IMR-90 (cell line): Measurements from ENCODE around the gene AQP7. TPM values are rescaled to one million over a fixed set of nuclear protein-coding genes. Genes with fewer than 3 reads are reported as not detected.

Source experiments
- ATAC-seq: fragments of 200-7000 bp; cut with Tn5 transposase; 2 replicates; pipeline ENCODE4 v1.9.1; 2020; ENCODE audit warnings: low read depth, mild to moderate bottlenecking, moderate library complexity
- BruUV-seq: library from RNA; stranded (reverse); fragments of 400-500 nt; replicated peaks from 2 replicates; lab custom pipeline; 2021; lab: Mats Ljungman, UMichigan
- CTCF ChIA-PET: fragments of 300-600 bp; formaldehyde crosslinking; extraction: SDS; loops from one replicate; lab custom pipeline; 2021; ENCODE audit warnings: antibody characterized with exemption; lab: Yijun Ruan, JAX
- POLR2A ChIA-PET: fragments of 300-600 bp; sonication (Branson Sonifier 250); formaldehyde crosslinking; loops from one replicate; lab custom pipeline; 2022; ENCODE audit warnings: antibody characterized with exemption; ENCODE audit not compliant: unreplicated experiment; lab: Charles Lee
- DNase-seq: peaks from one replicate; pipeline ENCODE4 v3.0.0; 2013
- H2AFZ ChIP-seq: replicated peaks from 2 replicates; pipeline ENCODE3; 2013; ENCODE audit warnings: low read length, mild to moderate bottlenecking; ENCODE audit not compliant: poor library complexity
- H2AK5ac ChIP-seq: 2 replicates; pipeline ENCODE4 v1.6.1; 2013; ENCODE audit warnings: low read depth, low read length, inconsistent platforms
- H2AK9ac ChIP-seq: replicated peaks from 2 replicates; pipeline ENCODE3; 2013; ENCODE audit warnings: mild to moderate bottlenecking, low read depth, low read length, moderate library complexity; ENCODE audit not compliant: poor library complexity
- H2BK120ac ChIP-seq: 2 replicates; pipeline ENCODE4 v1.6.1; 2013; ENCODE audit warnings: low read depth, low read length, inconsistent platforms
- H2BK15ac ChIP-seq: 3 replicates; pipeline ENCODE4 v1.6.1; 2013; ENCODE audit warnings: low read depth, low read length, inconsistent platforms
- H2BK20ac ChIP-seq: 2 replicates; pipeline ENCODE4 v1.6.1; 2013; ENCODE audit warnings: low read depth, mild to moderate bottlenecking, inconsistent platforms, low read length, moderate library complexity
- H2BK5ac ChIP-seq: 2 replicates; pipeline ENCODE4 v1.6.1; 2013; ENCODE audit warnings: mild to moderate bottlenecking, low read depth, low read length, inconsistent platforms; ENCODE audit not compliant: poor library complexity, severe bottlenecking
- H3K14ac ChIP-seq: replicated peaks from 2 replicates; pipeline ENCODE4 v1.6.1; 2013; ENCODE audit warnings: low read depth, low read length, inconsistent platforms
- H3K18ac ChIP-seq: 2 replicates; pipeline ENCODE4 v1.6.1; 2013; ENCODE audit warnings: low read depth, low read length, control low read depth
- H3K23ac ChIP-seq: 2 replicates; pipeline ENCODE4 v1.6.1; 2013; ENCODE audit warnings: low read depth, low read length, inconsistent platforms
- H3K27ac ChIP-seq: 2 replicates; pipeline ENCODE4 v1.5.1; 2013; ENCODE audit warnings: mild to moderate bottlenecking, control low read depth, low read length; ENCODE audit not compliant: insufficient read depth
- H3K27me3 ChIP-seq: 2 replicates; pipeline ENCODE4 v1.6.1; 2013; ENCODE audit warnings: low read length; ENCODE audit not compliant: control insufficient read depth, insufficient read depth
- H3K36me3 ChIP-seq: 2 replicates; pipeline ENCODE4 v1.6.1; 2013; ENCODE audit warnings: low read length, mixed read lengths; ENCODE audit not compliant: control insufficient read depth, insufficient read depth
- H3K4ac ChIP-seq: 2 replicates; pipeline ENCODE4 v1.6.1; 2013; ENCODE audit warnings: low read depth, low read length, inconsistent platforms
- H3K4me1 ChIP-seq: 2 replicates; pipeline ENCODE4 v1.6.1; 2013; ENCODE audit warnings: low read length, mixed read lengths; ENCODE audit not compliant: control insufficient read depth, insufficient read depth
- H3K4me2 ChIP-seq: 2 replicates; pipeline ENCODE4 v1.6.1; 2013; ENCODE audit warnings: low read depth, mild to moderate bottlenecking, control low read depth, low read length, moderate library complexity
- H3K4me3 ChIP-seq: 2 replicates; pipeline ENCODE4 v1.5.1; 2013; ENCODE audit warnings: low read depth, mild to moderate bottlenecking, control low read depth, low read length, moderate library complexity; ENCODE audit not compliant: insufficient read depth
- H3K56ac ChIP-seq: 2 replicates; pipeline ENCODE4 v1.6.1; 2013; ENCODE audit warnings: low read length, inconsistent platforms; ENCODE audit not compliant: insufficient read depth; ENCODE audit errors: extremely low read depth
- H3K79me1 ChIP-seq, 2 experiments: 2 replicates each; pipeline ENCODE4 v1.6.1; 2013; ENCODE audit warnings: low read length in 2 of 2, inconsistent platforms in 1 of 2, low read depth in 1 of 2
- H3K9ac ChIP-seq: 2 replicates; pipeline ENCODE4 v1.6.1; 2013; ENCODE audit warnings: low read depth, low read length, control low read depth
- H3K9me1 ChIP-seq: 2 replicates; pipeline ENCODE4 v1.6.1; 2013; ENCODE audit warnings: low read length, inconsistent platforms; ENCODE audit not compliant: insufficient read depth
- H3K9me3 ChIP-seq: 2 replicates; pipeline ENCODE4 v1.6.1; 2013; ENCODE audit warnings: low read length; ENCODE audit not compliant: control insufficient read depth, insufficient read depth
- H4K20me1 ChIP-seq: 2 replicates; pipeline ENCODE4 v1.6.1; 2013; ENCODE audit warnings: low read length, inconsistent platforms; ENCODE audit not compliant: insufficient read depth
- H4K5ac ChIP-seq: 2 replicates; pipeline ENCODE4 v1.6.1; 2013; ENCODE audit warnings: mild to moderate bottlenecking, low read depth, low read length, control low read depth
- H4K8ac ChIP-seq, 2 experiments: 2 replicates each; pipeline ENCODE4 v1.6.1; 2013; ENCODE audit warnings: low read depth in 2 of 2, low read length in 2 of 2, control low read depth in 1 of 2, inconsistent platforms in 1 of 2
- H4K91ac ChIP-seq: 2 replicates; pipeline ENCODE4 v1.6.1; 2013; ENCODE audit warnings: low read depth, low read length, inconsistent platforms; ENCODE audit not compliant: insufficient read depth
- BHLHE40 ChIP-seq: fragments of 150-350 bp; IDR thresholded peaks from 2 replicates; pipeline ENCODE4 v1.6.1; 2016; ENCODE audit warnings: mild to moderate bottlenecking, low read depth, low read length
- CEBPB ChIP-seq: IDR thresholded peaks from 2 replicates; pipeline ENCODE4 v1.6.1; 2012; ENCODE audit warnings: low read depth, low read length, improper control_type of control experiment
- NFE2L2 ChIP-seq: fragments of 150-350 bp; IDR thresholded peaks from 2 replicates; pipeline ENCODE4 v1.6.1; 2016; ENCODE audit warnings: low read depth, mild to moderate bottlenecking, low read length
- RCOR1 ChIP-seq: IDR thresholded peaks from 2 replicates; pipeline ENCODE4 v1.6.1; 2012; ENCODE audit warnings: mild to moderate bottlenecking, low read length, improper control_type of control experiment; ENCODE audit not compliant: insufficient replicate concordance
- RFX5 ChIP-seq: IDR thresholded peaks from 2 replicates; pipeline ENCODE4 v1.8.0; 2012; ENCODE audit warnings: low read depth, mild to moderate bottlenecking, low read length, moderate library complexity
- WGBS, 2 experiments: methylation state at CpG; one replicate each; pipeline versions ENCODE4 v1.1.5 to v1.1.7; 2013; ENCODE audit warnings: missing lambda C conversion rate in 2 of 2; ENCODE audit not compliant: insufficient read length in 1 of 2; ENCODE audit errors: extremely low coverage in 2 of 2; 5-methylcytosine and 5-hydroxymethylcytosine counted together
- dilution Hi-C: fragments of 300-500 bp; cut with HindIII; formaldehyde crosslinking; loops from one replicate; pipeline ENCODE4 v1.14.3; 2018; ENCODE audit warnings: low sequenced_read_pairs; ENCODE audit not compliant: unreplicated experiment
- in situ Hi-C: fragments of 300-500 bp; cut with MboI; formaldehyde crosslinking; loops from 3 replicates; pipeline ENCODE4 v1.14.3; 2019; ENCODE audit warnings: low sequenced_read_pairs, inconsistent platforms, mixed read lengths
- intact Hi-C: fragments of 100-400 bp; cut with micrococcal nuclease; formaldehyde crosslinking; loops from 2 replicates; pipeline ENCODE4 v1.10.0; 2022
- polyA plus RNA-seq, 3 experiments: library from polyadenylated mRNA; depleted of rRNA; stranded (reverse); fragments of >200 nt; gene quantifications; 2 replicates each; pipeline ENCODE4 v1.2.3, GENCODE V29; 2012; ENCODE audit warnings: low replicate concordance in 1 of 3
- total RNA-seq: library from RNA; depleted of rRNA; stranded (reverse); fragments of >200 nt; gene quantifications from 2 replicates; pipeline ENCODE4 v1.2.3, GENCODE V29; 2012
- TF ChIP-seq, protein P1 (sequence below): fragments of 150-350 bp; IDR thresholded peaks from 2 replicates; pipeline ENCODE4 v1.6.1; 2017; ENCODE audit warnings: mild to moderate bottlenecking, antibody characterized with exemption, low read length, low read depth
- TF ChIP-seq, protein P2 (sequence below): conservative IDR thresholded peaks from 2 replicates; pipeline ENCODE4 v1.5.1; 2012; ENCODE audit warnings: mild to moderate bottlenecking, low read depth, low read length, improper control_type of control experiment
- TF ChIP-seq, protein P3 (sequence below): fragments of 150-350 bp; IDR thresholded peaks from 2 replicates; pipeline ENCODE4 v1.6.1; 2016; ENCODE audit warnings: low read depth, mild to moderate bottlenecking, low read length, moderate library complexity, borderline replicate concordance

Gene AQP7
- total and polyA plus RNA-seq, 2 of the 4 experiments (the other 2 are of a cell fraction): 0.07 TPM; not detected in 1

DNA sequence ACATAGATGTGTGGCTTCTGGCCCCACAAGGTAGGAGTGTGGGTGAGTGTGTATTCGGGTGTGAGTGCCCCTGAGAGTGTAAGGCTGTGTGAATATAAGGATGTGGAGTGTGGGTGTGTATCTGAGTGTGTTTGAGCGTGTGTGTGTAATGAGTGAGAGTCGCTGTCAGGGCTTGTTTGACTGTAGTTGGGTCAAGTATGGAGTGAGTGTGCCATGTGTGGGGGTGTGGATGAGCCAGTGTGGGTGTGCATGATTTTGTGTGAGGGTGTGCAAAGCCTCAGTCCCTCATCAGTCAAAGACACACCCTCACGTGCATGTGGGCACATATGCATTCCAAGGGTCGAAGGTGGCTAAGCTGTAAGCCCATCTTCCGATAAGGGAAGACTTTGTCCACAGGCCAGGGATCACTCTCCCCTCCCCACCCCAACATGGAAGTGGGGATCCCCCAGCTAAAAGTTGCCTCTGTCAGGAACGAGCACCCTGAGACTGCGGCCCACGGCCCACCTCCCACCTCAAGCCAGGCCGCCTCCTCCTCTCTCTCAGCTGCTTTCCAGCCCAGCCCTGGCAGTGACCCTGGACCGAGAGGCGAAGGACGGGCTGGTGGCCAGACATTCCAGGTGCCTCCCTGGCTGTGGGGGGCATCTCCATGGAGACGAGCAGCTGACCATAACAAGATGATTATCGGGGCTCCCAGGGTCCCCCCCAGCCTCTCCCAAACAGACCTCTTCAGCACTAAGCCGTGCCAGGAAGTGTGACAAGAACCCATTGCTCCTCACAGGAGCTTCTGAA is 32.1 kb upstream of the AQP7 start:
- in situ Hi-C loops: no loop called here

More for the DNA sequence above, 32.1 kb upstream of the AQP7 start:
- peaks cover 6% of the 10 kb centered on the region; the same call in 1 of the 2 replicates for H3K9me1 ChIP-seq
- no peak overlapping the region for H3K23ac ChIP-seq
- H2AK5ac ChIP-seq: no peak overlapping the region
- no peak overlapping the region for H4K91ac ChIP-seq
- no TSS peak for BruUV-seq
- WGBS, 2 experiments: 79% methylated on average over 7 of the region's 16 CpGs; no CpG with 5 or more reads in 1 of the 2 experiments
- H3K4me3 ChIP-seq: no peak overlapping the region
- no peak for DNase-seq
- H4K8ac ChIP-seq: no peak overlapping the region
- H4K5ac ChIP-seq: no peak overlapping the region
- no peak overlapping the region for H2BK5ac ChIP-seq
- dilution Hi-C loops (no loop called here), intact Hi-C loops (no loop called here)
- no peaks in the 10 kb centered on the region for H4K20me1 ChIP-seq
- peaks cover 27% of the 10 kb centered on the region for H3K27me3 ChIP-seq
- H2BK15ac ChIP-seq: no peak overlapping the region
- POLR2A ChIA-PET: no interaction called here
- no peak for ATAC-seq
- no peak overlapping the region for H3K56ac ChIP-seq
- no peak overlapping the region for H3K14ac ChIP-seq
- H2BK20ac ChIP-seq: no peak overlapping the region
- no peaks in the 10 kb centered on the region for H3K79me1 ChIP-seq
- H3K27ac ChIP-seq: no peak overlapping the region
- no peaks in the 10 kb centered on the region for H3K9me3 ChIP-seq
- CTCF ChIA-PET: no interaction called here
- TF ChIP-seq NFE2L2: no peak
- TF ChIP-seq, protein P1, sequence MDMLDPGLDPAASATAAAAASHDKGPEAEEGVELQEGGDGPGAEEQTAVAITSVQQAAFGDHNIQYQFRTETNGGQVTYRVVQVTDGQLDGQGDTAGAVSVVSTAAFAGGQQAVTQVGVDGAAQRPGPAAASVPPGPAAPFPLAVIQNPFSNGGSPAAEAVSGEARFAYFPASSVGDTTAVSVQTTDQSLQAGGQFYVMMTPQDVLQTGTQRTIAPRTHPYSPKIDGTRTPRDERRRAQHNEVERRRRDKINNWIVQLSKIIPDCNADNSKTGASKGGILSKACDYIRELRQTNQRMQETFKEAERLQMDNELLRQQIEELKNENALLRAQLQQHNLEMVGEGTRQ: no peak
- TF ChIP-seq, protein P2, sequence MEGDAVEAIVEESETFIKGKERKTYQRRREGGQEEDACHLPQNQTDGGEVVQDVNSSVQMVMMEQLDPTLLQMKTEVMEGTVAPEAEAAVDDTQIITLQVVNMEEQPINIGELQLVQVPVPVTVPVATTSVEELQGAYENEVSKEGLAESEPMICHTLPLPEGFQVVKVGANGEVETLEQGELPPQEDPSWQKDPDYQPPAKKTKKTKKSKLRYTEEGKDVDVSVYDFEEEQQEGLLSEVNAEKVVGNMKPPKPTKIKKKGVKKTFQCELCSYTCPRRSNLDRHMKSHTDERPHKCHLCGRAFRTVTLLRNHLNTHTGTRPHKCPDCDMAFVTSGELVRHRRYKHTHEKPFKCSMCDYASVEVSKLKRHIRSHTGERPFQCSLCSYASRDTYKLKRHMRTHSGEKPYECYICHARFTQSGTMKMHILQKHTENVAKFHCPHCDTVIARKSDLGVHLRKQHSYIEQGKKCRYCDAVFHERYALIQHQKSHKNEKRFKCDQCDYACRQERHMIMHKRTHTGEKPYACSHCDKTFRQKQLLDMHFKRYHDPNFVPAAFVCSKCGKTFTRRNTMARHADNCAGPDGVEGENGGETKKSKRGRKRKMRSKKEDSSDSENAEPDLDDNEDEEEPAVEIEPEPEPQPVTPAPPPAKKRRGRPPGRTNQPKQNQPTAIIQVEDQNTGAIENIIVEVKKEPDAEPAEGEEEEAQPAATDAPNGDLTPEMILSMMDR: no peak
- TF ChIP-seq, protein P3, sequence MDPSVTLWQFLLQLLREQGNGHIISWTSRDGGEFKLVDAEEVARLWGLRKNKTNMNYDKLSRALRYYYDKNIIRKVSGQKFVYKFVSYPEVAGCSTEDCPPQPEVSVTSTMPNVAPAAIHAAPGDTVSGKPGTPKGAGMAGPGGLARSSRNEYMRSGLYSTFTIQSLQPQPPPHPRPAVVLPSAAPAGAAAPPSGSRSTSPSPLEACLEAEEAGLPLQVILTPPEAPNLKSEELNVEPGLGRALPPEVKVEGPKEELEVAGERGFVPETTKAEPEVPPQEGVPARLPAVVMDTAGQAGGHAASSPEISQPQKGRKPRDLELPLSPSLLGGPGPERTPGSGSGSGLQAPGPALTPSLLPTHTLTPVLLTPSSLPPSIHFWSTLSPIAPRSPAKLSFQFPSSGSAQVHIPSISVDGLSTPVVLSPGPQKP: no peak
- no peak for TF ChIP-seq CEBPB
- no peak for TF ChIP-seq RFX5
- no peak for TF ChIP-seq RCOR1
- peak; percentile 69 for TF ChIP-seq BHLHE40
- H2AK9ac ChIP-seq: no peak overlapping the region
- H3K4me1 ChIP-seq: 0 out of 2 replicates have a peak, but pooled peaks cover 1% of the 10 kb centered on the region
- no peak overlapping the region for H3K4me2 ChIP-seq
- H2BK120ac ChIP-seq: no peak overlapping the region
- peak overlapping the region; percentile 62 for H2AFZ ChIP-seq
- no peaks in the 10 kb centered on the region for H3K36me3 ChIP-seq
- H3K9ac ChIP-seq: no peak overlapping the region
- no peak overlapping the region for H3K18ac ChIP-seq
- H3K4ac ChIP-seq: no peak overlapping the region
